NCI-H526 (cell line): ENCODE measurements around the gene KLHDC4.
"Not testable (repeated sequence)": the region's sequence is repeated elsewhere in the genome, so short reads cannot be mapped to it uniquely, and the experiment has no call there.

Experiments used
- DNase-seq, 2 experiments: peaks; one replicate each; lab custom pipeline; 2025; lab: John Stamatoyannopoulos, UW

Gene KLHDC4

GRCh38 chr16:87742781-87743490 is 22.9 kb downstream of the KLHDC4 start:
- DNase-seq = no peak

GRCh38 chr16:87741700-87742415 is 23.9 kb downstream of the KLHDC4 start:
- DNase-seq = no peak

- no peak for DNase-seq
Measured at GRCh38 chr16:87740909-87741424, 24.8 kb downstream of the KLHDC4 start.

GRCh38 chr16:87740441-87740840 is 25.3 kb downstream of the KLHDC4 start:
- DNase-seq = no peak

GRCh38 chr16:87739801-87740200 is 26.0 kb downstream of the KLHDC4 start:
- no peak for DNase-seq

- DNase-seq = no peak
Measured at GRCh38 chr16:87736008-87736382, 29.8 kb downstream of the KLHDC4 start.

- DNase-seq = no peak
Measured at GRCh38 chr16:87735270-87736007, 30.3 kb downstream of the KLHDC4 start.

- no peak for DNase-seq
Measured at GRCh38 chr16:87734644-87735043, 31.1 kb downstream of the KLHDC4 start.

GRCh38 chr16:87733190-87733589 is 32.6 kb downstream of the KLHDC4 start:
- no peak for DNase-seq

GRCh38 chr16:87731607-87732006 is 34.2 kb downstream of the KLHDC4 start:
- DNase-seq = no peak

GRCh38 chr16:87729266-87729954 is 36.4 kb downstream of the KLHDC4 start:
- no peak for DNase-seq

GRCh38 chr16:87728026-87728425 is 37.8 kb downstream of the KLHDC4 start:
- DNase-seq = no peak

- DNase-seq = no peak
Measured at GRCh38 chr16:87727346-87727745, 38.4 kb downstream of the KLHDC4 start.

GRCh38 chr16:87726577-87726976 is 39.2 kb downstream of the KLHDC4 start:
- not testable (repeated sequence) for DNase-seq

- no peak for DNase-seq
Measured at GRCh38 chr16:87725596-87726235, 40.1 kb downstream of the KLHDC4 start.

- DNase-seq = no peak
Measured at GRCh38 chr16:87724490-87725291, 41.1 kb downstream of the KLHDC4 start.

GRCh38 chr16:87723226-87723623 is 42.6 kb downstream of the KLHDC4 start:
- peak; percentile 9 to 40 for DNase-seq

GRCh38 chr16:87722590-87723225 is 43.1 kb downstream of the KLHDC4 start:
- no peak for DNase-seq

GRCh38 chr16:87721622-87722585 is 43.9 kb downstream of the KLHDC4 start:
- no peak for DNase-seq
